ENCODE measurements around the gene HDAC11. TPM values are rescaled to one million over a fixed set of nuclear protein-coding genes. Genes with fewer than 3 reads are reported as not detected.

Gene HDAC11
- total and polyA plus RNA-seq, 9 of the 15 experiments (the other 6 are each of a cell fraction or from before 2014, with no cell fraction given), result 0.60 to 6.0 (median 4.5) TPM

DNA sequence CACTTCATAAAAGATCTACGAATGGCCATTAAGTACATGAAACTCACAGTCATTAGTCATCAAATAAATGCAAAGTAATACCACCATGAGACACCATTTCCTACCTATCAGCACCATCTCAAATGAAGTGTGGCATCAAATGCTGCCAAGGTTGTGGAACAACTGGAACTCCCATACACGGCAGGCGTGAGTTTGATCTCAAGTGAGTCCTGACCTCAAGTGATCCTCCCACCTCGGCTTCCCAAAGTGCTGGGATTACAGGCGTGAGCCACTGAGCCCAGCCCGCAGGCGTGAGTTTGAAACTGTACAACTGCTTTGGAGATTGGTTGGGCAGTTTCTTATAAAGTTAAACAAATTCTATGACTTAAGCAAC lies 28.8 kb upstream of the HDAC11 start (continued):
- TF ChIP-seq, protein P1, sequence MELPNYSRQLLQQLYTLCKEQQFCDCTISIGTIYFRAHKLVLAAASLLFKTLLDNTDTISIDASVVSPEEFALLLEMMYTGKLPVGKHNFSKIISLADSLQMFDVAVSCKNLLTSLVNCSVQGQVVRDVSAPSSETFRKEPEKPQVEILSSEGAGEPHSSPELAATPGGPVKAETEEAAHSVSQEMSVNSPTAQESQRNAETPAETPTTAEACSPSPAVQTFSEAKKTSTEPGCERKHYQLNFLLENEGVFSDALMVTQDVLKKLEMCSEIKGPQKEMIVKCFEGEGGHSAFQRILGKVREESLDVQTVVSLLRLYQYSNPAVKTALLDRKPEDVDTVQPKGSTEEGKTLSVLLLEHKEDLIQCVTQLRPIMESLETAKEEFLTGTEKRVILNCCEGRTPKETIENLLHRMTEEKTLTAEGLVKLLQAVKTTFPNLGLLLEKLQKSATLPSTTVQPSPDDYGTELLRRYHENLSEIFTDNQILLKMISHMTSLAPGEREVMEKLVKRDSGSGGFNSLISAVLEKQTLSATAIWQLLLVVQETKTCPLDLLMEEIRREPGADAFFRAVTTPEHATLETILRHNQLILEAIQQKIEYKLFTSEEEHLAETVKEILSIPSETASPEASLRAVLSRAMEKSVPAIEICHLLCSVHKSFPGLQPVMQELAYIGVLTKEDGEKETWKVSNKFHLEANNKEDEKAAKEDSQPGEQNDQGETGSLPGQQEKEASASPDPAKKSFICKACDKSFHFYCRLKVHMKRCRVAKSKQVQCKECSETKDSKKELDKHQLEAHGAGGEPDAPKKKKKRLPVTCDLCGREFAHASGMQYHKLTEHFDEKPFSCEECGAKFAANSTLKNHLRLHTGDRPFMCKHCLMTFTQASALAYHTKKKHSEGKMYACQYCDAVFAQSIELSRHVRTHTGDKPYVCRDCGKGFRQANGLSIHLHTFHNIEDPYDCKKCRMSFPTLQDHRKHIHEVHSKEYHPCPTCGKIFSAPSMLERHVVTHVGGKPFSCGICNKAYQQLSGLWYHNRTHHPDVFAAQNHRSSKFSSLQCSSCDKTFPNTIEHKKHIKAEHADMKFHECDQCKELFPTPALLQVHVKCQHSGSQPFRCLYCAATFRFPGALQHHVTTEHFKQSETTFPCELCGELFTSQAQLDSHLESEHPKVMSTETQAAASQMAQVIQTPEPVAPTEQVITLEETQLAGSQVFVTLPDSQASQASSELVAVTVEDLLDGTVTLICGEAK (IDR thresholded peaks at IDR 0.05), result no peak
- TF ChIP-seq, protein P1 (CRISPR knock-in tag; IDR thresholded peaks at IDR 0.05), result no peak
- TF ChIP-seq POLR2H (tag; IDR thresholded peaks at IDR 0.05; ENCODE audit: low read depth), result no peak
- TF ChIP-seq PHF20 (IDR thresholded peaks at IDR 0.05; ENCODE audit: partially characterized antibody), result no peak
- TF ChIP-seq, protein P2, sequence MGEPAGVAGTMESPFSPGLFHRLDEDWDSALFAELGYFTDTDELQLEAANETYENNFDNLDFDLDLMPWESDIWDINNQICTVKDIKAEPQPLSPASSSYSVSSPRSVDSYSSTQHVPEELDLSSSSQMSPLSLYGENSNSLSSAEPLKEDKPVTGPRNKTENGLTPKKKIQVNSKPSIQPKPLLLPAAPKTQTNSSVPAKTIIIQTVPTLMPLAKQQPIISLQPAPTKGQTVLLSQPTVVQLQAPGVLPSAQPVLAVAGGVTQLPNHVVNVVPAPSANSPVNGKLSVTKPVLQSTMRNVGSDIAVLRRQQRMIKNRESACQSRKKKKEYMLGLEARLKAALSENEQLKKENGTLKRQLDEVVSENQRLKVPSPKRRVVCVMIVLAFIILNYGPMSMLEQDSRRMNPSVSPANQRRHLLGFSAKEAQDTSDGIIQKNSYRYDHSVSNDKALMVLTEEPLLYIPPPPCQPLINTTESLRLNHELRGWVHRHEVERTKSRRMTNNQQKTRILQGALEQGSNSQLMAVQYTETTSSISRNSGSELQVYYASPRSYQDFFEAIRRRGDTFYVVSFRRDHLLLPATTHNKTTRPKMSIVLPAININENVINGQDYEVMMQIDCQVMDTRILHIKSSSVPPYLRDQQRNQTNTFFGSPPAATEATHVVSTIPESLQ (CRISPR knock-in tag; IDR thresholded peaks at IDR 0.05), result no peak
- no peak for TF ChIP-seq ESRRB (CRISPR knock-in tag; IDR thresholded peaks at IDR 0.05; ENCODE audit: borderline replicate concordance)
- TF ChIP-seq ZNF445 (CRISPR knock-in tag; IDR thresholded peaks at IDR 0.05; ENCODE audit: low read depth), result no peak
- TF ChIP-seq, protein P3, sequence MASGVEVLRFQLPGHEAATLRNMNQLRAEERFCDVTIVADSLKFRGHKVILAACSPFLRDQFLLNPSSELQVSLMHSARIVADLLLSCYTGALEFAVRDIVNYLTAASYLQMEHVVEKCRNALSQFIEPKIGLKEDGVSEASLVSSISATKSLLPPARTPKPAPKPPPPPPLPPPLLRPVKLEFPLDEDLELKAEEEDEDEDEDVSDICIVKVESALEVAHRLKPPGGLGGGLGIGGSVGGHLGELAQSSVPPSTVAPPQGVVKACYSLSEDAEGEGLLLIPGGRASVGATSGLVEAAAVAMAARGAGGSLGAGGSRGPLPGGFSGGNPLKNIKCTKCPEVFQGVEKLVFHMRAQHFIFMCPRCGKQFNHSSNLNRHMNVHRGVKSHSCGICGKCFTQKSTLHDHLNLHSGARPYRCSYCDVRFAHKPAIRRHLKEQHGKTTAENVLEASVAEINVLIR (CRISPR knock-in tag; IDR thresholded peaks at IDR 0.05), result no peak
- TF ChIP-seq ETV1 (tag; conservative IDR thresholded peaks at IDR 0.05; ENCODE audit: low read depth), result no peak
- TF ChIP-seq, protein P4, sequence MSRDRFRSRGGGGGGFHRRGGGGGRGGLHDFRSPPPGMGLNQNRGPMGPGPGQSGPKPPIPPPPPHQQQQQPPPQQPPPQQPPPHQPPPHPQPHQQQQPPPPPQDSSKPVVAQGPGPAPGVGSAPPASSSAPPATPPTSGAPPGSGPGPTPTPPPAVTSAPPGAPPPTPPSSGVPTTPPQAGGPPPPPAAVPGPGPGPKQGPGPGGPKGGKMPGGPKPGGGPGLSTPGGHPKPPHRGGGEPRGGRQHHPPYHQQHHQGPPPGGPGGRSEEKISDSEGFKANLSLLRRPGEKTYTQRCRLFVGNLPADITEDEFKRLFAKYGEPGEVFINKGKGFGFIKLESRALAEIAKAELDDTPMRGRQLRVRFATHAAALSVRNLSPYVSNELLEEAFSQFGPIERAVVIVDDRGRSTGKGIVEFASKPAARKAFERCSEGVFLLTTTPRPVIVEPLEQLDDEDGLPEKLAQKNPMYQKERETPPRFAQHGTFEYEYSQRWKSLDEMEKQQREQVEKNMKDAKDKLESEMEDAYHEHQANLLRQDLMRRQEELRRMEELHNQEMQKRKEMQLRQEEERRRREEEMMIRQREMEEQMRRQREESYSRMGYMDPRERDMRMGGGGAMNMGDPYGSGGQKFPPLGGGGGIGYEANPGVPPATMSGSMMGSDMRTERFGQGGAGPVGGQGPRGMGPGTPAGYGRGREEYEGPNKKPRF (IDR thresholded peaks at IDR 0.05; ENCODE audit: low read depth, low read length), result no peak
- TF ChIP-seq RBM25 (IDR thresholded peaks at IDR 0.05; ENCODE audit: low read depth, low read length, severe bottlenecking), result no peak

Data from K562 (cell line).